Measurements from ENCODE around the gene CC2D1B.

DNA sequence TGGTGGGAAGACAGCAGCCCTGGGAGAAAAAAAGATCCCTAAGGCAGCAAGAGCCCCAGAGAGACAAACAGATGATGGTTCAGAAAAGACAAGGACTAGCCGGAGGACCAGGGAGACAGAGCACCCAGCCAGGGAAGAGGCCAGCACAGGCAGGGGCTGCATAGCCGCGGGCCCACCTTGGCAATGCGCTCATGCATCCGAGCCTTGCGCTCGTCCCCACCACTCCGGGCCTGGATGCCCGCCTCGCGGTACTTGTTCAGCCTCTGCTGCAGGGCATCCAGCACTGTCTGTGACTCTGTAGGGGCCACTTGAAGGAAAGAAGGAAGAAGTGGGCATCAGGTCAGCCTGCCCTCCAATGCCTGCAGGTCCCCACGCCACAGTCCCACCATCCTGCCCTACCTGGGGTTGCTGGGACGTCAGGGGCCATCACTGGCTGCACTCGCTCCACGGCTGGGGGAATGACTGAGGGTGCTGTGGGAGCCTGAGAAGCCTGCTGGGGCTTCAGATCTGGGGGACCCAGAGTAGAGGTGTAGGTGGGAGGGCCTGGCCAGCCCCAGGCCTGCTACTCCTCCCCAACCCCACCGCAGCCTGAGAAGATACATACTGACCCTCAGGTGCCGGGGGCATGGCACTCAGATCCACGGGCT is 7.0 kb downstream of the CC2D1B start:
- TF ChIP-seq CTCF (IDR thresholded peaks at IDR 0.05), result no peak
- no peak for TF ChIP-seq POLR2A (IDR thresholded peaks at IDR 0.05)
